Lower lobe of right lung (tissue), 2 donors: ENCODE measurements around the gene TANC1. TPM values are rescaled to one million over a fixed set of nuclear protein-coding genes. Genes with fewer than 3 reads are reported as not detected.

Experiments
- ATAC-seq, 2 donors: fragments of 200-7000 bp; cut with Tn5 transposase; one replicate each; pipeline ENCODE4 v1.9.1; 2020 to 2022; ENCODE audit warnings: mild to moderate bottlenecking in 2 of 2, moderate library complexity in 2 of 2
- DNase-seq: peaks from one replicate; pipeline ENCODE4 v3.0.0-alpha.2; 2020
- H3K27ac ChIP-seq: fragments of 200-600 bp; one replicate; pipeline ENCODE4 v1.8.0; 2022
- H3K27me3 ChIP-seq: fragments of 200-600 bp; one replicate; pipeline ENCODE4 v1.8.0; 2022; ENCODE audit warnings: low read depth
- H3K36me3 ChIP-seq: fragments of 200-600 bp; one replicate; pipeline ENCODE4 v1.8.0; 2022; ENCODE audit warnings: mild to moderate bottlenecking
- H3K4me1 ChIP-seq: fragments of 200-600 bp; one replicate; pipeline ENCODE4 v1.8.0; 2022
- H3K4me3 ChIP-seq: fragments of 200-600 bp; one replicate; pipeline ENCODE4 v1.8.0; 2022; ENCODE audit warnings: mild to moderate bottlenecking
- H3K9me3 ChIP-seq: fragments of 200-600 bp; one replicate; pipeline ENCODE4 v1.8.0; 2022
- CTCF ChIP-seq: fragments of 200-600 bp; IDR thresholded peaks from one replicate; pipeline ENCODE4 v1.8.0; 2022; ENCODE audit warnings: antibody characterized with exemption, mild to moderate bottlenecking
- intact Hi-C: fragments of 100-400 bp; cut with DNase I; formaldehyde crosslinking; loops from one replicate; pipeline ENCODE4 v1.11.0; 2022
- total RNA-seq: library from RNA; stranded (reverse); fragmentation: NEBNext Ultra II Directional; extraction: Animal tissue kit (Norgen Biotek cat#: 25700); gene quantifications from one replicate; pipeline ENCODE4 v1.2.1, GENCODE V29; 2021
- donor health status: DM: no; HTN: yes; CAD: no; lungs with severe emphysema.

The TANC1 gene
- total RNA-seq, 1 donor from 2014 or later = 39.5 TPM

DNA sequence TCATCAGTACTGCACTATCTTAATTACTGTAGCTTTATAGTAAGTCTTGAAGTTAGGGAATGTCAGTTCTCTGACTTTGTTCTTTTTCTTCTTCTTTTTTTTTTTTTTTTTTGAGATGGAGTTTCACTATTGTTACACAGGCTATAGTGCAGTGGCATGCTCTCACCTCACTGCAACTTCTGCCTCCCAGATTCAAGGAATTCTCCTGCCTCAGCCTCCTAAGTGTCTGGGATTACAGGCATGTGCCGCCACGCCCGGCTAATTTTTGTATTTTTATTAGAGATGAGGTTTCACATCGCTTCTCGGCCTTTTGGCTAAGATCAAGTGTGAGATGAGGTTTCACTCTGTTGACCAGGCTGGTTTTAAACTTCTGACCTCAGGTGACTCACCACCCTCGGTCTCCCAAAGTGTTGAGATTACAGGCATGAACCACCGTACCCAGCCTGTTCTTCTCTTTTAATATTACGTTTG lies 41.9 kb upstream of the TANC1 start:
- no peaks in the 10 kb centered on the region for H3K4me1 ChIP-seq
- no peaks in the 10 kb centered on the region for H3K36me3 ChIP-seq
- peak in 1 of 2 donors; percentile 55 for ATAC-seq
- H3K9me3 ChIP-seq = no peaks in the 10 kb centered on the region
- no peak for TF ChIP-seq CTCF
- no peaks in the 10 kb centered on the region for H3K27me3 ChIP-seq
- intact Hi-C loops = no loop called here
- no peak overlapping the region for H3K4me3 ChIP-seq
- no peak overlapping the region for H3K27ac ChIP-seq
- DNase-seq = no peak

DNA sequence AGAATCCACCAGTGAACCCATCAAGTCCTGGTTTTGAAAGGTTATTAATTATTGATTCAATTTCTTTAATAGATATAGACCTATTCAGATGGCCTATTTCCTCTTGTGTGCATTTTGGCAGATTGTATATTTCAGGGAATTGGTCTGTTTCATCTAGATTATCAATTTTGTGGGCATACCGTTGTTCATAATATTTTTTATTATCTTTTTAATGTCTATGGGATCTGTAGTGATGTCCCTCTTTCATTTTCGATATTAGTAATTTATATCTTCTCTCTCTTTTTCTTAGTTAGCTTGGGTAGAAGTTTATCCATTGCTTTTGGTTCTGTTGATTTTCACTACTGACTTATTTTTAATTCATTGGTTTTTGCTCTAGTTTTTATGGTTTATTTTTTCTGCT lies 39.9 kb upstream of the TANC1 start:
- Histone ChIP-seq H3K27me3 (no peaks in the 10 kb centered on the region), H3K4me3 (no peak overlapping the region), H3K4me1 (no peaks in the 10 kb centered on the region), H3K9me3 (no peaks in the 10 kb centered on the region), H3K27ac (no peak overlapping the region), H3K36me3 (no peaks in the 10 kb centered on the region)
- DNase-seq (no peak), ATAC-seq (no peak)
- no peak for TF ChIP-seq CTCF
- intact Hi-C loops = no loop called here

DNA sequence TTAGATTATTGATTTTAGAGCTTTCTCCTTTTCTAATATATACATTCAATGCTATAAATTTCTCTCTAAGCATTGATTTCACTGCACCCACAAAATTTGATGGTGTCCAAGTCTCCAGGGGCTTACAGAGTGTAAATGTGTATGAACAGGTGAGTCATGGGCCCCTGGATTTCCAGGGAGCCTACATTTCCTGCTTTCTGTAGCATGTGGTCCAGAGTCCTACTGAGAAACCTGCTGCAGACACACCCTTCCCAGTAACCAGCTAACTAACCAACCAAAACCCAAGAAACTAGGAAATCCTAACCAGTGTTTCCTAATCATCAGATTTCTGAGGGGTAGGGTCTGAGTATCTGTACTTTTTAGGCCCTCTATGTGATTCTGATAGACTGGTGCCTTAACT lies 39.5 kb upstream of the TANC1 start:
- no peak for ATAC-seq

GRCh38 chr2:158931572-158931971 lies 36.9 kb upstream of the TANC1 start:
- DNase-seq (no peak), ATAC-seq (no peak)
- TF ChIP-seq CTCF = no peak
- Histone ChIP-seq H3K36me3 (no peaks in the 10 kb centered on the region), H3K27ac (no peak overlapping the region), H3K27me3 (no peaks in the 10 kb centered on the region), H3K4me1 (no peaks in the 10 kb centered on the region), H3K4me3 (no peak overlapping the region), H3K9me3 (no peaks in the 10 kb centered on the region)
- intact Hi-C loops = no loop called here

More for the DNA sequence above, 39.5 kb upstream of the TANC1 start:
- no peak for TF ChIP-seq CTCF
- Histone ChIP-seq H3K4me1 (no peaks in the 10 kb centered on the region), H3K4me3 (no peak overlapping the region), H3K27ac (no peak overlapping the region), H3K27me3 (no peaks in the 10 kb centered on the region), H3K9me3 (no peaks in the 10 kb centered on the region), H3K36me3 (no peaks in the 10 kb centered on the region)
- intact Hi-C loops = no loop called here
- no peak for DNase-seq

- Histone ChIP-seq H3K27me3 (no peaks in the 10 kb centered on the region), H3K9me3 (no peaks in the 10 kb centered on the region), H3K27ac (no peak overlapping the region), H3K4me3 (no peak overlapping the region), H3K36me3 (no peaks in the 10 kb centered on the region), H3K4me1 (no peaks in the 10 kb centered on the region)
- ATAC-seq (no peak), DNase-seq (no peak)
- intact Hi-C loops = no loop called here
- no peak for TF ChIP-seq CTCF
These were observed 36.3 kb upstream of the TANC1 start for GRCh38 chr2:158932131-158932645.
